Liver (tissue), 3 donors: ENCODE measurements around the gene GLDN.

Experiments used
- EGR1 ChIP-seq, 2 donors: IDR thresholded peaks; 2 replicates each; pipeline ENCODE4 v1.6.1; 2016 to 2018; ENCODE audit warnings: antibody characterized with exemption in 2 of 2, low read depth in 2 of 2
- YY1 ChIP-seq: IDR thresholded peaks from 2 replicates; pipeline ENCODE4 v1.6.1; 2016; ENCODE audit warnings: antibody characterized with exemption, mild to moderate bottlenecking
- TF ChIP-seq, protein P1 (sequence below): fragments of 150-350 bp; IDR thresholded peaks from 2 replicates; pipeline ENCODE4 v1.5.1; 2017; ENCODE audit warnings: improper control_type of control experiment, low read depth, low read length; ENCODE audit not compliant: missing input control
- donor health status: healthy.
- donor health status: healthy.

DNA sequence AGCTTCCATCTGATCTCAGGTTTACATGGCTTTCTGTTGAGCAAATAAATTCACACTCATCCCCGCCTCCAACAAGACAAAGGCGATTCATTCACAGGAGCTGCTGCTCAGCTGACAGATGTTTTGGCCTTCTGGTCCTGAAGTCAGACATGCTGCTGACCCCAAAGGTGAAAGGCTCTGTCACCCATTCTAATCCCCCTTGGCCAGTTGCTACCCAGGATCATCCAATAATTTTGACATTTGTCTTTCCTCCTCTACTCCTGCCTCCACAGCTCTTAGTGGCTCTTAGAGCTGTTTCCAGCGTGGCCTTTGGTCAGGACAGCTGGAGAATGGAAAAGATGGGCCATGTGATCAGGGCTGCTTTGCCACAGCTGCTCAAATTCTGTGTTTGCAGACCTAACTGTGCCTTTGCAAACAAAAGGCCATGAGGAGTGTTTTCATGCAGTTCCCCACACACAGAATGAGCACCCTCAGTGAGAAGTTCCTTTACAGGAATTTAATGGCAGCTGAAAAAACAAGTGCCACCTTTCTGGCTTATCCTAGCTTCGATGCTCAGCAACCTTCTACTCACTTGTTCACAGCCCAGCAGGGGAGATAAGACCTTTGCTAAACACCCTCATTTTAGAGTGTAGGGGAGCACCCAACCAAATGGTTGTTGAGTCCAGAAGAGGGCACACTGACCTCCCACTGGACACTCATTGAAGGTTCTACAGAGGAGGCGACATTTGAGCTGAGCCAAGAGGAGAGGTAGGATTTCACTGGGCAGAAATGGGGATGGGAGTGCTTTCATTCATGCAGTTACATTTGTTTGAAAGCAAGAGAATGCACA lies 42.1 kb upstream of the GLDN start:
- TF ChIP-seq EGR1 (IDR thresholded peaks at IDR 0.05; ENCODE audit: low read depth in 2 of 2) (no peak), YY1 (no peak)
- TF ChIP-seq, protein P1, sequence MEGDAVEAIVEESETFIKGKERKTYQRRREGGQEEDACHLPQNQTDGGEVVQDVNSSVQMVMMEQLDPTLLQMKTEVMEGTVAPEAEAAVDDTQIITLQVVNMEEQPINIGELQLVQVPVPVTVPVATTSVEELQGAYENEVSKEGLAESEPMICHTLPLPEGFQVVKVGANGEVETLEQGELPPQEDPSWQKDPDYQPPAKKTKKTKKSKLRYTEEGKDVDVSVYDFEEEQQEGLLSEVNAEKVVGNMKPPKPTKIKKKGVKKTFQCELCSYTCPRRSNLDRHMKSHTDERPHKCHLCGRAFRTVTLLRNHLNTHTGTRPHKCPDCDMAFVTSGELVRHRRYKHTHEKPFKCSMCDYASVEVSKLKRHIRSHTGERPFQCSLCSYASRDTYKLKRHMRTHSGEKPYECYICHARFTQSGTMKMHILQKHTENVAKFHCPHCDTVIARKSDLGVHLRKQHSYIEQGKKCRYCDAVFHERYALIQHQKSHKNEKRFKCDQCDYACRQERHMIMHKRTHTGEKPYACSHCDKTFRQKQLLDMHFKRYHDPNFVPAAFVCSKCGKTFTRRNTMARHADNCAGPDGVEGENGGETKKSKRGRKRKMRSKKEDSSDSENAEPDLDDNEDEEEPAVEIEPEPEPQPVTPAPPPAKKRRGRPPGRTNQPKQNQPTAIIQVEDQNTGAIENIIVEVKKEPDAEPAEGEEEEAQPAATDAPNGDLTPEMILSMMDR, result no peak
